Spleen (tissue), 11 donors: ENCODE measurements around the gene SP100. TPM values are rescaled to one million over a fixed set of nuclear protein-coding genes. Genes with fewer than 3 reads are reported as not detected.
A peak's percentile ranks its signal among the peaks of the same experiment; 100 is the strongest.

ENCODE experiments used
- DNase-seq: peaks from one replicate; pipeline ENCODE4 v3.0.0-alpha.2; 2020
- H3K27ac ChIP-seq, 8 donors: fragments of 200-600 bp; sonication (generic) in 7 of 8; 1 replicate in 4 of 8; 2 replicates in 4 of 8; pipeline versions ENCODE4 v1.5.0 to v1.8.0; 2016 to 2021; ENCODE audit warnings: inconsistent platforms in 4 of 8, mild to moderate bottlenecking in 4 of 8, moderate library complexity in 1 of 8
- H3K27me3 ChIP-seq, 7 donors: fragments of 200-600 bp; sonication (generic) in 6 of 7; replicated peaks in 1 of 7; 1 replicate in 4 of 7; 2 replicates in 3 of 7; pipeline versions ENCODE4 v1.5.0 to v1.8.0; 2016 to 2021; ENCODE audit warnings: inconsistent platforms in 3 of 7, mild to moderate bottlenecking in 1 of 7
- H3K36me3 ChIP-seq, 6 donors: fragments of 200-600 bp; sonication (generic) in 5 of 6; 1 replicate in 4 of 6; 2 replicates in 2 of 6; pipeline versions ENCODE4 v1.5.0 to v1.8.0; 2016 to 2021; ENCODE audit warnings: inconsistent platforms in 2 of 6
- H3K4me1 ChIP-seq, 6 donors: fragments of 200-600 bp; sonication (generic) in 5 of 6; 1 replicate in 3 of 6; 2 replicates in 3 of 6; pipeline versions ENCODE4 v1.5.0 to v1.8.0; 2016 to 2021; ENCODE audit warnings: inconsistent platforms in 3 of 6
- H3K4me3 ChIP-seq, 8 donors: fragments of 200-600 bp; sonication (generic) in 7 of 8; 1 replicate in 4 of 8; 2 replicates in 4 of 8; pipeline versions ENCODE4 v1.5.0 to v1.8.0; 2016 to 2021; ENCODE audit warnings: inconsistent platforms in 4 of 8, mild to moderate bottlenecking in 4 of 8, moderate library complexity in 2 of 8
- H3K9me3 ChIP-seq, 8 donors: fragments of 200-600 bp; sonication (generic) in 7 of 8; 1 replicate in 4 of 8; 2 replicates in 4 of 8; pipeline versions ENCODE4 v1.5.0 to v1.8.0; 2016 to 2021; ENCODE audit warnings: inconsistent platforms in 4 of 8
- POLR2A ChIP-seq, 3 donors: fragments of 450-650 bp; IDR thresholded peaks; one replicate each; pipeline ENCODE4 v1.5.1; 2017; ENCODE audit warnings: antibody characterized with exemption in 3 of 3, mild to moderate bottlenecking in 1 of 3
- POLR2AphosphoS5 ChIP-seq, 3 donors: sonication (generic); formaldehyde crosslinking; IDR thresholded peaks; one replicate each; pipeline ENCODE4 v1.5.1; 2017; ENCODE audit warnings: antibody characterized with exemption in 3 of 3
- WGBS, 5 donors: extraction: QIAGEN DNeasy Blood & Tissue Kit in 3 of 5; methylation state at CpG; one replicate each; pipeline versions ENCODE4 v1.1.5 to v1.1.7; 2013 to 2018; 5-methylcytosine and 5-hydroxymethylcytosine counted together
- intact Hi-C: fragments of 100-400 bp; cut with DNase I; formaldehyde crosslinking; loops from one replicate; pipeline ENCODE4 v1.15.0; 2023; ENCODE audit warnings: low total_unique reads
- polyA plus RNA-seq, 3 donors: library from polyadenylated mRNA; stranded (reverse); fragments of 200-250 nt; gene quantifications; one replicate each; pipeline ENCODE4 v1.2.1, GENCODE V29; 2013
- total RNA-seq, 7 donors: library from RNA; depleted of rRNA in 3 of 7; stranded (reverse); fragments of >200 nt in 3 of 7; fragmentation: NEBNext Ultra II Directional in 4 of 7; extraction: Animal tissue kit (Norgen Biotek cat#: 25700) in 4 of 7; gene quantifications; one replicate each; pipeline versions ENCODE4 v1.1.0 to v1.2.1, GENCODE V29; 2016 to 2021
- TF ChIP-seq, protein P1 (sequence below), 11 experiments: fragments of 200-600 bp in 7 of 11; fragments of 450-650 bp in 4 of 11; sonication (generic) in 4 of 11; IDR thresholded peaks in 8 of 11; conservative IDR thresholded peaks in 3 of 11; 1 replicate in 7 of 11; 2 replicates in 4 of 11; pipeline versions ENCODE4 v1.4.0 to v1.8.0; 2016 to 2021; ENCODE audit warnings: antibody characterized with exemption in 11 of 11, inconsistent platforms in 4 of 11, mild to moderate bottlenecking in 1 of 11
- donor health status: healthy with polysubstance abuse.
- donor health status: DM: no; HTN: no; CAD: no; lungs with moderate emphysema.
- donor health status: DM: no; HTN: no; CAD: no.
- donor health status: Bipolar disorder and iron deficiency.
- donor health status: healthy.
- donor health status: DM: no; HTN: no; CAD: no.
- donor health status: DM: yes; HTN: yes; CAD: no.

Gene SP100
- total and polyA plus RNA-seq, 10 donors = 97.5 to 327 (median 260) TPM

DNA sequence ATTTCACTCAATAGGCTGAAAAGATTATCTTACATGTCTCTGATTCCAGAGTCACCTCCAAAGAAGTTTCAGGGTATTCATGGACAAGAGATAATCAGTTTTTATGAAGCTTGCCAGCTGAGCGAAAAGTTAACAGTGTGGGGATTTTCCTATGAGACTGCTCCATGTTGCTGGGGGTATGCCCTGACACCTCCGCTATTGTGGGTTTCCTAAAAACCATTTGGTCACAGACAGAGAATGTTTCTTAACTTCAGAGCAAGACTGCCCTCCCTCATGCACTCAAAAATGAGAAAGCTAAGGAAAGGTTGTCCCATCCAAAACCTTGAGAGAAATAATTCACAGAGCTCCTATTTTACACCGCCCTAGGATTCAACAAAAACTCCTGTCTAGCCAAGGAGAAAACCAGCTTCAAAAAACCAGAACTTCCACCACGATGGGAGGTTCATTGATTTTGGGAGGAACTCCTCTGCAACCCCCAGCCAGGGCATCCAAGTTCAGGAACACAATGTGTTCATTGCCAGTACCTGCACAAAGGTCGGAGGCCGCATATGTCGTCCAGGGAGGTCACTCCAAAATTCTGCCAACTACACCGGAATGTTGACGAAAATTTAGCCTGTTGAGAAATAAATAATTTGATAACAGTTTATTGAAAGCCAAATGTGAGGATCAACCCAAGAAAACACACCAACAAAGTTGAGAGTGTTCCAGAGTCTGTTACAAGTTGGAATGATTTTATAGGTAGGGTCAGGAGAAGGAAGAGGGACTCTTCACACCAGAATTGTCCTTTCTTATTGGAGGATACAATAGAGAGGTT, 104.3 kb downstream of the SP100 start:
- H3K4me1 ChIP-seq = no peaks in the 10 kb centered on the region
- no peaks in the 10 kb centered on the region for H3K27me3 ChIP-seq
- 86 to 92% (median 90%) methylated on average over 9 of the region's 9 CpGs for WGBS, 5 donors
- peaks cover 0 to 40% (median 4%) of the 10 kb centered on the region in 6 donors for H3K36me3 ChIP-seq
- no peak overlapping the region for H3K27ac ChIP-seq
- no peak for TF ChIP-seq POLR2AphosphoS5 (IDR thresholded peaks at IDR 0.05)
- no peak overlapping the region for H3K4me3 ChIP-seq
- intact Hi-C loops = no loop called here
- peaks cover 0 to 29% (median 23%) of the 10 kb centered on the region in 8 donors for H3K9me3 ChIP-seq
- no peak for DNase-seq

DNA sequence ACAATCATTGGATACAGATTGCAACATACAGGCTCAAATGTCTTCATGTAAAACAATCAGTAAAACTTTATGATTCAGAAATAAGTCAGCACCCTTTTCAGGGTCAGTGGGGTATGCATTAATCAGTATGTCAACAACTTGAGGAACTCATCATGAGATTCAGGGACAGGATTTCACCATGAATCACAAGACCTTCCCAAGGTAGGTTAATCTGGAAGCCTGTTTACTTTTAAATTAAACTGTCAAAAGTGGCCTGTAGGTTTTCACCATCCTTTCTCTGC, 104.8 kb downstream of the SP100 start:
- no peak overlapping the region for H3K4me3 ChIP-seq
- peaks cover 0 to 40% (median 3%) of the 10 kb centered on the region in 6 donors for H3K36me3 ChIP-seq
- H3K4me1 ChIP-seq = no peaks in the 10 kb centered on the region
- DNase-seq = no peak
- H3K9me3 ChIP-seq = peaks cover 0 to 33% (median 23%) of the 10 kb centered on the region in 8 donors
- intact Hi-C loops = no loop called here
- TF ChIP-seq, protein P1, sequence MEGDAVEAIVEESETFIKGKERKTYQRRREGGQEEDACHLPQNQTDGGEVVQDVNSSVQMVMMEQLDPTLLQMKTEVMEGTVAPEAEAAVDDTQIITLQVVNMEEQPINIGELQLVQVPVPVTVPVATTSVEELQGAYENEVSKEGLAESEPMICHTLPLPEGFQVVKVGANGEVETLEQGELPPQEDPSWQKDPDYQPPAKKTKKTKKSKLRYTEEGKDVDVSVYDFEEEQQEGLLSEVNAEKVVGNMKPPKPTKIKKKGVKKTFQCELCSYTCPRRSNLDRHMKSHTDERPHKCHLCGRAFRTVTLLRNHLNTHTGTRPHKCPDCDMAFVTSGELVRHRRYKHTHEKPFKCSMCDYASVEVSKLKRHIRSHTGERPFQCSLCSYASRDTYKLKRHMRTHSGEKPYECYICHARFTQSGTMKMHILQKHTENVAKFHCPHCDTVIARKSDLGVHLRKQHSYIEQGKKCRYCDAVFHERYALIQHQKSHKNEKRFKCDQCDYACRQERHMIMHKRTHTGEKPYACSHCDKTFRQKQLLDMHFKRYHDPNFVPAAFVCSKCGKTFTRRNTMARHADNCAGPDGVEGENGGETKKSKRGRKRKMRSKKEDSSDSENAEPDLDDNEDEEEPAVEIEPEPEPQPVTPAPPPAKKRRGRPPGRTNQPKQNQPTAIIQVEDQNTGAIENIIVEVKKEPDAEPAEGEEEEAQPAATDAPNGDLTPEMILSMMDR (IDR thresholded peaks at IDR 0.05 in 8 of 11, conservative IDR thresholded peaks at IDR 0.05 in 3 of 11) = no peak
- TF ChIP-seq POLR2AphosphoS5 (IDR thresholded peaks at IDR 0.05) = no peak
- TF ChIP-seq POLR2A (IDR thresholded peaks at IDR 0.05) = no peak
- no peaks in the 10 kb centered on the region for H3K27me3 ChIP-seq
- H3K27ac ChIP-seq = no peak overlapping the region

DNA sequence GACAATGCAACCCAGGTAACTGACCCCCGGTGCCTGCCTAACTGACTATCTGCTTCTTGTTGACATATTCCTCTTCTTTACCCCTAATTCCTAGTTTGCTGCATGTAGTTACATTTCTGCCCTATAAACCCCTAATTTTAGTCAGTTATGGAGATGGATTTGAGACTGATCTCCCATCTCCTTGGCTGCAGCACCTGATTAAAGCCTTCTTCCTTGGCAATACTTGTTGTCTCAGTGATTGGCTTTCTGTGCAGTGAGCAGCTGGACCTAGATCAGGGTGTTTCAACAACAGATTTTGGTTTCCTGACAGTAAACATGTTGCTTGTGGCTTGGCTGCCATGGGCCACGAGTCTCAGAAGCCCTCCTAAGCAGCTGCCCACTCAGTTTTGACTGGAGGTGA, 105.4 kb downstream of the SP100 start:
- H3K27me3 ChIP-seq = no peaks in the 10 kb centered on the region
- peaks cover 0 to 39% (median 23%) of the 10 kb centered on the region in 8 donors for H3K9me3 ChIP-seq
- DNase-seq = no peak
- H3K36me3 ChIP-seq = peaks cover 0 to 43% (median 3%) of the 10 kb centered on the region in 6 donors
- intact Hi-C loops = no loop called here
- H3K4me3 ChIP-seq = no peak overlapping the region
- no peak overlapping the region for H3K27ac ChIP-seq
- no peaks in the 10 kb centered on the region for H3K4me1 ChIP-seq
- WGBS, 5 donors = 86 to 100% (median 93%) methylated on average over 2 of the region's 2 CpGs
- no peak for TF ChIP-seq POLR2A (IDR thresholded peaks at IDR 0.05)

DNA sequence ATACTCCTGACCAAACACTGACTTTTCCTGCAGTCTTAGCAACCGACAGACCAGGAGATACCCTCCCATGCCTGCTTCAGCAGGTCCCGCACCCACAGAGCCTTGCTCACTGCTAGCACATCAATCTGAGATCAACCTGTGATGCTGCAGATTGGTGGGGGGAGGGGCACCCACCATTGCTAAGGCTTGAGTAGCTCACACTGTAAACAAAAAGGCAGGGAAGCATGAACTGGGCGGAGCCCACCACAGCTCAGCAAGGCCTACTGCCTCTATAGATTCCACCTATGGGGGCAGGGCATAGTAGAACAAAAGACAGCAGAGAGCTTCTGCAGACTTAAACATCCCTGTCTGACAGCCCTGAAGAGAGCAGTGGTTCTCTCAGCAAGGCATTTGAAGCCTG, 109.7 kb downstream of the SP100 start:
- Histone ChIP-seq H3K27me3 (no peaks in the 10 kb centered on the region), H3K9me3 (peaks cover 0 to 67% (median 39%) of the 10 kb centered on the region in 8 donors), H3K36me3 (peaks cover 0 to 25% (median 1%) of the 10 kb centered on the region in 6 donors), H3K27ac (no peak overlapping the region), H3K4me3 (no peak overlapping the region), H3K4me1 (no peaks in the 10 kb centered on the region)
- no peak for DNase-seq
- 91 to 100% (median 96%) methylated on average over 3 of the region's 3 CpGs for WGBS, 5 donors
- TF ChIP-seq POLR2AphosphoS5 (IDR thresholded peaks at IDR 0.05) (peak in 2 of 3 donors; percentile 31 to 43), POLR2A (IDR thresholded peaks at IDR 0.05) (no peak)
- intact Hi-C loops = no loop called here

DNA sequence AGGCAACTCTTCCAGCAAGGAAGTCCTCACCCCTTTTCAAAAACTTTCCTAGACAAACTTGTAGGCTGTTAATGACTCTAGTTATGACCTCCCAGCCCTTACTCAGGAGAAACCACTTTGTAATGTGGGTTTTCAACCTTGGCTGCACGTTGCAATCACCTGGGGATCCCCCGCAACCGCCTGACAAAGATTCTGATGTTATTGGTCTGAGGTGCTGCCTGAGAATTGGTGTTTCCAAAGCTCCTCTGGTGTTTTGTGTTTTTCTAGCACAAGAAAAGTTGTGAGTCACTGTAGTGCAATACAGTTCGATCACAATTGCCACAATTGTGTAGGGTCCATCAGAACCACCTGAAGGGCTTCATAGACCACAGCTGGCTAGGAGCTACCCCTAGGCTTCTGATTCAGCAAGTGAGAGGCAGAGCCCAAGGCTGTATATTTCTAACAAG, 121.6 kb downstream of the SP100 start:
- intact Hi-C loops = no loop called here

More for the DNA sequence above, 121.6 kb downstream of the SP100 start:
- peaks cover 0 to 4% (median 0%) of the 10 kb centered on the region in 8 donors for H3K9me3 ChIP-seq
- peak overlapping the region in 1 of 8 donors; percentile 40 for H3K27ac ChIP-seq
- H3K27me3 ChIP-seq = no peaks in the 10 kb centered on the region
- no peak for DNase-seq
- TF ChIP-seq POLR2AphosphoS5 (IDR thresholded peaks at IDR 0.05) (no peak), POLR2A (IDR thresholded peaks at IDR 0.05) (no peak)
- TF ChIP-seq, protein P1 (IDR thresholded peaks at IDR 0.05 in 8 of 11, conservative IDR thresholded peaks at IDR 0.05 in 3 of 11) = no peak
- peaks cover 3 to 42% (median 26%) of the 10 kb centered on the region in 6 donors for H3K36me3 ChIP-seq
- 65 to 76% (median 74%) methylated on average over 4 of the region's 4 CpGs for whole genome bisulfite sequencing, 5 donors
- no peak overlapping the region for H3K4me3 ChIP-seq
- peaks cover 0 to 17% (median 2%) of the 10 kb centered on the region in 6 donors for H3K4me1 ChIP-seq
